H9 (cell line): Measurements from ENCODE around the gene NPIPA5. TPM values are rescaled to one million over a fixed set of nuclear protein-coding genes. Genes with fewer than 3 reads are reported as not detected.
"Not testable (repeated sequence)": the region's sequence is repeated elsewhere in the genome, so short reads cannot be mapped to it uniquely, and the experiment has no call there.

Experiments
- DNase-seq: peaks from one replicate; pipeline ENCODE4 v3.0.0-alpha.2; 2017
- H2AFZ ChIP-seq: one replicate; pipeline ENCODE4 v1.6.1; 2013; ENCODE audit warnings: mild to moderate bottlenecking, low read length, control low read depth, moderate library complexity
- H2AK5ac ChIP-seq: 2 replicates; pipeline ENCODE4 v1.6.1; 2013; ENCODE audit warnings: low read length, control low read depth, mixed read lengths; ENCODE audit not compliant: insufficient read length
- H2BK120ac ChIP-seq: one replicate; pipeline ENCODE4 v1.6.1; 2013; ENCODE audit warnings: low read depth, mild to moderate bottlenecking, low read length, control low read depth, inconsistent platforms; ENCODE audit not compliant: poor library complexity, severe bottlenecking
- H2BK12ac ChIP-seq: 2 replicates; pipeline ENCODE4 v1.6.1; 2013; ENCODE audit warnings: low read length, control low read depth, mixed read lengths, low read depth; ENCODE audit not compliant: insufficient read length
- H2BK15ac ChIP-seq: 2 replicates; pipeline ENCODE4 v1.6.1; 2013; ENCODE audit warnings: low read depth, low read length, control low read depth
- H2BK20ac ChIP-seq: one replicate; pipeline ENCODE4 v1.6.1; 2013; ENCODE audit warnings: low read depth, mild to moderate bottlenecking, low read length, control low read depth, inconsistent platforms; ENCODE audit not compliant: poor library complexity, severe bottlenecking
- H2BK5ac ChIP-seq: 2 replicates; pipeline ENCODE4 v1.6.1; 2013; ENCODE audit warnings: low read length, control low read depth, mixed read lengths; ENCODE audit not compliant: insufficient read length
- H3K14ac ChIP-seq: 2 replicates; pipeline ENCODE4 v1.6.1; 2013; ENCODE audit warnings: low read length, control low read depth; ENCODE audit not compliant: insufficient read depth
- H3K18ac ChIP-seq: 2 replicates; pipeline ENCODE4 v1.6.1; 2013; ENCODE audit warnings: low read depth, mild to moderate bottlenecking, mixed read lengths, low read length, control low read depth; ENCODE audit not compliant: insufficient read length
- H3K23ac ChIP-seq: 2 replicates; pipeline ENCODE4 v1.6.1; 2013; ENCODE audit warnings: low read length, control low read depth, mixed read lengths, low read depth; ENCODE audit not compliant: insufficient read length
- H3K23me2 ChIP-seq: 2 replicates; pipeline ENCODE4 v1.6.1; 2013; ENCODE audit warnings: low read depth, mild to moderate bottlenecking, mixed read lengths, low read length, control low read depth; ENCODE audit not compliant: insufficient read length, poor library complexity, severe bottlenecking
- H3K27ac ChIP-seq: 2 replicates; pipeline ENCODE4 v1.5.1; 2013; ENCODE audit warnings: low read length, control low read depth, mixed read lengths, low read depth; ENCODE audit not compliant: insufficient read length
- H3K27me3 ChIP-seq: 2 replicates; pipeline ENCODE4 v1.6.1; 2013; ENCODE audit warnings: low read length, control low read depth, inconsistent platforms; ENCODE audit not compliant: insufficient read depth
- H3K4ac ChIP-seq: 2 replicates; pipeline ENCODE4 v1.6.1; 2013; ENCODE audit warnings: low read depth, mild to moderate bottlenecking, control low read depth, inconsistent platforms, low read length, moderate library complexity
- H3K4me1 ChIP-seq: 2 replicates; pipeline ENCODE4 v1.6.1; 2013; ENCODE audit warnings: low read length, control low read depth, inconsistent platforms; ENCODE audit not compliant: insufficient read depth
- H3K4me2 ChIP-seq: 2 replicates; pipeline ENCODE4 v1.6.1; 2013; ENCODE audit warnings: low read length, control low read depth, mixed read lengths; ENCODE audit not compliant: insufficient read length, insufficient read depth
- H3K56ac ChIP-seq: 2 replicates; pipeline ENCODE4 v1.6.1; 2013; ENCODE audit warnings: low read depth, mild to moderate bottlenecking, mixed read lengths, low read length, control low read depth; ENCODE audit not compliant: insufficient read length
- H3K79me1 ChIP-seq: 2 replicates; pipeline ENCODE4 v1.6.1; 2013; ENCODE audit warnings: low read depth, mild to moderate bottlenecking, moderate library complexity, low read length, control low read depth, inconsistent platforms; ENCODE audit not compliant: insufficient read depth, poor library complexity, severe bottlenecking
- H3K79me2 ChIP-seq: 2 replicates; pipeline ENCODE4 v1.6.1; 2013; ENCODE audit warnings: low read length, control low read depth, inconsistent platforms; ENCODE audit not compliant: insufficient read depth
- H3K9ac ChIP-seq: 2 replicates; pipeline ENCODE4 v1.6.1; 2013; ENCODE audit warnings: low read length, control low read depth, mixed read lengths; ENCODE audit not compliant: insufficient read length; ENCODE audit errors: extremely low read depth
- H3K9me3 ChIP-seq: one replicate; pipeline ENCODE4 v1.6.1; 2013; ENCODE audit warnings: low read depth, low read length, inconsistent platforms; ENCODE audit not compliant: control insufficient read depth
- H3T11ph ChIP-seq: one replicate; pipeline ENCODE4 v1.6.1; 2013; ENCODE audit warnings: mild to moderate bottlenecking, low read length, control low read depth, inconsistent platforms
- H4K20me1 ChIP-seq: one replicate; pipeline ENCODE4 v1.6.1; 2013; ENCODE audit not compliant: control insufficient read depth, insufficient read length, insufficient read depth
- H4K5ac ChIP-seq: 2 replicates; pipeline ENCODE4 v1.6.1; 2013; ENCODE audit warnings: low read depth, mild to moderate bottlenecking, mixed read lengths, low read length, control low read depth; ENCODE audit not compliant: insufficient read length
- H4K8ac ChIP-seq: replicated peaks from 2 replicates; pipeline ENCODE4 v1.6.1; 2013; ENCODE audit warnings: low read length, control low read depth, mixed read lengths, low read depth; ENCODE audit not compliant: insufficient read length
- H4K91ac ChIP-seq: 2 replicates; pipeline ENCODE4 v1.6.1; 2013; ENCODE audit warnings: low read depth, mild to moderate bottlenecking, moderate library complexity, mixed read lengths, low read length, control low read depth; ENCODE audit not compliant: insufficient read length
- H3K27ac Mint-ChIP-seq, 3 experiments: 2 replicates in 2 of 3; 3 replicates in 1 of 3; pipeline ENCODE4 v1.8.0; 2020 to 2021; ENCODE audit warnings: mixed read lengths in 3 of 3, mild to moderate bottlenecking in 1 of 3, moderate library complexity in 1 of 3
- H3K27me3 Mint-ChIP-seq: 2 replicates; pipeline ENCODE4 v1.8.0; 2021; ENCODE audit warnings: low read depth, mild to moderate bottlenecking, moderate library complexity, mixed read lengths
- H3K36me3 Mint-ChIP-seq, 3 experiments: 2 replicates in 2 of 3; 3 replicates in 1 of 3; pipeline ENCODE4 v1.8.0; 2020 to 2021; ENCODE audit warnings: low read depth in 3 of 3, mixed read lengths in 3 of 3; ENCODE audit not compliant: insufficient read depth in 1 of 3
- H3K4me1 Mint-ChIP-seq, 2 experiments: 2 replicates each; pipeline ENCODE4 v1.8.0; 2020; ENCODE audit warnings: mixed read lengths in 2 of 2
- H3K4me3 Mint-ChIP-seq, 2 experiments: 2 replicates in 1 of 2; 3 replicates in 1 of 2; pipeline ENCODE4 v1.8.0; 2020 to 2021; ENCODE audit warnings: mild to moderate bottlenecking in 2 of 2, mixed read lengths in 2 of 2, moderate library complexity in 1 of 2
- H3K9me3 Mint-ChIP-seq, 2 experiments: 2 replicates in 1 of 2; 3 replicates in 1 of 2; pipeline ENCODE4 v1.8.0; 2020; ENCODE audit warnings: mild to moderate bottlenecking in 2 of 2, mixed read lengths in 2 of 2, moderate library complexity in 1 of 2
- WGBS: extraction: QIAGEN DNeasy Blood & Tissue Kit; methylation state at CpG from one replicate; pipeline ENCODE4 v1.1.7; 2013; ENCODE audit warnings: missing lambda C conversion rate, low lambda C conversion rate, mixed read lengths; ENCODE audit not compliant: insufficient read length; ENCODE audit errors: extremely low coverage; 5-methylcytosine and 5-hydroxymethylcytosine counted together
- total RNA-seq: library from RNA; stranded (reverse); gene quantifications from 2 replicates; pipeline ENCODE4 v1.2.1, GENCODE V29; 2021

NPIPA5 gene
- total RNA-seq, 1 experiment from 2014 or later = 5.2 TPM

- H3K4me1 Mint-ChIP-seq, H4K8ac ChIP-seq, H3K79me1 ChIP-seq, H3K79me2 ChIP-seq, H3K4me3 Mint-ChIP-seq, H2AFZ ChIP-seq, H3K23ac ChIP-seq, H2BK120ac ChIP-seq, H3K36me3 Mint-ChIP-seq, H2BK20ac ChIP-seq, H3K9me3 Mint-ChIP-seq, H3K27ac Mint-ChIP-seq, H3K18ac ChIP-seq, H2BK5ac ChIP-seq, H3K9ac ChIP-seq, DNase-seq, H4K91ac ChIP-seq, H2BK12ac ChIP-seq, H3K27me3 ChIP-seq, H3K4me1 ChIP-seq, H3T11ph ChIP-seq, H3K14ac ChIP-seq, H3K56ac ChIP-seq, H3K27me3 Mint-ChIP-seq, H4K20me1 ChIP-seq, H3K9me3 ChIP-seq, H3K23me2 ChIP-seq, H2BK15ac ChIP-seq, H3K27ac ChIP-seq, H3K4me2 ChIP-seq, H3K4ac ChIP-seq, H4K5ac ChIP-seq, H2AK5ac ChIP-seq: not testable (repeated sequence)
- WGBS = no CpG with 5 or more reads among the region's 2 CpGs
Observed at GRCh38 chr16:15335609-15336008, 42.5 kb downstream of the NPIPA5 start.

GRCh38 chr16:15333969-15334368 lies 44.1 kb downstream of the NPIPA5 start:
- not testable (repeated sequence) for H3T11ph ChIP-seq, H3K9me3 Mint-ChIP-seq, H2BK20ac ChIP-seq, H3K27ac Mint-ChIP-seq, H3K23ac ChIP-seq, H3K79me1 ChIP-seq, H2BK15ac ChIP-seq, H3K9ac ChIP-seq, H3K4ac ChIP-seq, H3K27ac ChIP-seq, H3K27me3 ChIP-seq, H2BK120ac ChIP-seq, H3K18ac ChIP-seq, H2AK5ac ChIP-seq, H4K5ac ChIP-seq, H4K91ac ChIP-seq, H4K8ac ChIP-seq, H3K56ac ChIP-seq, H2BK12ac ChIP-seq, H4K20me1 ChIP-seq, DNase-seq, H3K23me2 ChIP-seq, H2AFZ ChIP-seq, H3K4me1 ChIP-seq, H3K14ac ChIP-seq, H3K79me2 ChIP-seq, H3K4me2 ChIP-seq, H3K27me3 Mint-ChIP-seq, H3K9me3 ChIP-seq, H2BK5ac ChIP-seq, H3K36me3 Mint-ChIP-seq, H3K4me1 Mint-ChIP-seq, H3K4me3 Mint-ChIP-seq
- WGBS = no CpG with 5 or more reads among the region's 5 CpGs
